HPDE6-E6E7 (cell line): ENCODE measurements around the gene ARHGEF4.

Experiments
- DNase-seq: peaks from one replicate; pipeline ENCODE4 v3.0.0; 2011; ENCODE audit warnings: missing footprints; ENCODE audit errors: extremely low spot score

The ARHGEF4 gene

DNA sequence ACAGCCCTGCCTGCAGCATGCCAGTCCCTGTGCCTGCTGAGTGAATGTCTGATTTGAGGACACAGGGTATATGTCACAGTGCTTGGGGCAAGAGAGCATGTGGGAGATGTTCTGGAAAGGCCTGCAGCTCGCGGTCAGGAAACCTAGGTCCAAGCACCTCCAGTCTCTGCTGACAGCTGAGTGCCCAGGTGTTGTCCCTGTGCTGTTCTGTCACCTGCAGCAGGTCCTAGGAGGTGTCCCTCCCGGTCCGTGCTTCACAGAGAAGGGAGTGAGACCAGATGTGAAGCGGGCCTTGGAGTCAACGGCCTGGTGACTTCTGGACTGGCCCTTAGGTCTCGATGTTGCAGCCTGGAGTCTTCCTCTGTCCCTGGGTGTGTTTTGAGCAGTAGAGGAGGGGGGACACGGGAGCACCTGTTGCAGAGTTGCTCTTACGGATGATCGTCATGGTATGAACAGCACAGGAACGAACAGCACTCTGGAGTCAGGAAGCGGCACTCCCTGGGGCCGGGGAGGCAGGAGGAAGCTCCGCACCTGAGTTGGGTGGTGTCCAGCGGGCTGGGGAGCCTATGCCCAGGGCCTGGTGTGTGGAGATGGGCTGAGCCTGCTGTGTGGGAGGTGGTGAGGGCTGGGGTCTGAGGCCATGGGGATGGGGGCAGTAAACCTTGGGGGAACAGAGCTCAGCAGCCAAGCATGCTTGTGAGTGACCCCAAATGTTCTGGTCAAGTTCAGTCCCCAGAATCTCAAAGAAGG is 21.6 kb upstream of the ARHGEF4 start:
- DNase-seq: no peak

DNA sequence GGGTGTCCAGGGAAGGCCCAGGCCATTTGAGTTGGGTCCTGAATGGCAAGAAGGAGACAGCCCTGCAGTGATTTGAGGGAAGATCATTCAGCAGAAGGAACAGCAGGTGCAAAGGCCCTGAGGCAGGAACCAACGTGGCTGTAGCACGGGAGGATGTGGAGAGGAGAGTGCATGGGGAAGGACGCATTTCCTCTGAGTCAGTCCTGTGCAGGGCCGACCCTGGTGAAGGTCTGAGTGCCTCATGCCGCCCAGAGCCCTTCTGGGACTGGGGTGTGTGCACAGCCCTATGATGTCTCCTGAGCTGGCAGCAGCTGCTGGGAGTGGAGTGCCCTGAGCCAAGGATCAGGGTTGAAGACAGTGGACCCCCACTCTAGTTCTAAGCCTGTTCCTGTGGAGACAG is 17.9 kb upstream of the ARHGEF4 start:
- DNase-seq: no peak

DNA sequence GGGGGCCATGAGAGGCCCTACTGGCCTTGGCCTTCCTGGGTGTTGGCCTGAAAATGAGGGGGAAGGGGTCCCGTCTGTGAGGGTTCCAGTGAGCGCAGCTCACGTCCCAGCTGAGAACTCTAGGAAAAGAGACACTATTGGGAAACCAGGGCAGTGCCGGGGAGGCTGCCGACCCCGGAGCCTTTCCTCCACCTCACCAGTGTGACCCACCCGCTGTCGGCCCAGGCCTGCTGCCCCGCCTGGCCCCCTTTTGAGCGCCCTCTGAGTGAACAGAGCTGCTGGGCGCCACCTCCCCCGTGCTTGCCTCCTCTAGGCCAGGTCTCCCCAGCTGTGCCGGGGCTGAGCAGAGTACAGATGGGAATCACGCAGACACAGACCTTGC is 17.5 kb upstream of the ARHGEF4 start:
- no peak for DNase-seq

DNA sequence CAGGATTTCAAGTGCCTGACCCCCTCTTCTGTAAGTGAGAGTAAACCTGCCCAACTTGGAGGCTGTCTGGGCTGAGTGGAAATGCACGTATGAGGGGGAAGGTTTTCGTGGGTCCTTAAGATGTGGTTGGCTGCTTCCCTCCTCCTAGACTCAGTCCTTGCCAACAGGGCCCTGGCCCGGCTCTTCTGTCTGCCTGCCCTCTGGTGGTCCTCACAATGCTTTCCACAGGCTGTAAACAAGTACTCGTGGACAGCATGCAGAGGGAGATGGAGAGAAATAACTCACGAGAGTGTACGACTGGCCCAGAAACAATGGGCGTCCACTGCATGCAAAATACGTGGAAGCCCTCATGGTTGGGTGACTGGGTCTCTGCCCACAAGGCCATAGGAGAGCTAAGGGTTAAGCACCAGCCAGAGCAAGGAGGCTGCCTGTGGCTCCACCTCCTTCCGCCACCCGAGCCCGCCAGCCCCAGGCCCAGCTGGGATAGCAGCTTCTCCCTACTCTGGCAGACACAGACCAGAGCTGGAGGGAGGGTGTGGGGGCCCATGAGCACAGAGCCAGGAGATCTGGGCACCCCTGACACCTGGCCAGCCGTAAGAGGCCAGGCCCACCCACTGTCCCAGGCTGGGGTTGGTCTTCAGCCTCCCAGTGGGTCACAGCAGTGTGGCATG is 17.0 kb upstream of the ARHGEF4 start:
- no peak for DNase-seq

DNA sequence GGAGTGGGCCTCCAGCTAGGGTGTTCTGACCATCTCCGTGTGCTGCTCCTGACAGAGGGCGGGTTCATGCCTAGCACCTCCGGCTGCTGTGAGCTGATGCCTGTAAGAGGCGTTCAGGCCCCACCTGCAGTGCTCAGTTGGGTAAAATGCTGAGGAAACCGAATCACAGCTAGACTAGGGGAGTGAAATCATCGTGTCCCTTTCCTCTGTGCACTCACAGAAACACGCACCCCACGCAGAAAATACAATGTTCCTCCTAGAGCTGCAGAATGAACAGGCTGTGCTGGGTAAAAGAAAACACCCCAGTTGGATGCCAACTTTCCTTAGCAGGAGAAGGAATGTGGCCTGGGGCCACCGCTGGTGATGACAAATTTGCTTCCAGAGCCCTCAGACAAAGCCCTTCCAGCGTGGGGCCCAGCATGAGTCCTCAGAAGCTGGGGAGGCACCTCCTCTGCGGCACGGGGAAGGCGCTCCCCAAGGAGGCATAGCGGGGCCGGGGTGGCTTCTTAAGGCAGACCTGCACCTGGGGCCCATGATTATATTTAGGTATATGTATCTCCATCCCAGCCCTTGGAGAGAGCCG is 16.3 kb upstream of the ARHGEF4 start:
- DNase-seq: no peak

DNA sequence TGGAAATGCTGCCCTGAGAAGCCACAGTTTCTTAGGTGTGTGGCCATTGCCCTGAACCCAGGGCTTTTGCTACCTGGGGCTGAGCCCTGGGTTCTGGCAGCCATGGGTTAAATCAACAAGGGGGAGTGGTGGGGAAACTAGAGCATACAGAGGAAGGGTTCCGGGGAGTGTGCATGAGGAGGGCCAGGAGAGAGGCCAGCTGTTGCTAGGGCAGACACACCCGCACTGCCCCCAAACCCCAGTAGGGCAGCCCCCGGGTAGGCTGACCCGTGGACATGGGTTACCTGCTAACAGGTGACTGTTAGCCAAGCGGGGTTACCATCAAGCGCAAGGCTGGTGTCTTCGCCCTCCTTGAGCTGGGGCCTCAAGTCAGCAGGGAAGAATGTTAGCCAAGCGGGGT is 14.8 kb upstream of the ARHGEF4 start:
- DNase-seq: no peak

DNA sequence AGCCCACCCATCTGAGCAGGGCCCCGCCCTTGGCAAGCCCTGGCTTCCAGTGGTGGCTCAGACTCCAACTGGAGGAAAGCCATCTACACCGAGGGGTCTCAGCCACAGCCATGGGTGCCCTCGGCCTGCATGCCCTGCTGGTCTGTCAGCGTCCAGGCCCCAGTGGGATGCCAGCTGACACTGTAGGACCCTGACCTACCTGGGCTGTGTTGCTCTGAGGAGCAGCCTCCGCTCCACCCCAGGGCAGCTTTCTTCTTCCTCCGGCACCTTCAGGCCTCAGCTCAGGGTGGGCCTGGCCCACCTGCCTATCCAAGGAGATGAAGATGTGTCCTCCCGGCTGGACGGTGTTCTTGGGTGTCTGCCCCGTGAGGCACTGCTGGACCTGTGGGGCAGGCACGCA is 13.9 kb upstream of the ARHGEF4 start:
- no peak for DNase-seq

DNA sequence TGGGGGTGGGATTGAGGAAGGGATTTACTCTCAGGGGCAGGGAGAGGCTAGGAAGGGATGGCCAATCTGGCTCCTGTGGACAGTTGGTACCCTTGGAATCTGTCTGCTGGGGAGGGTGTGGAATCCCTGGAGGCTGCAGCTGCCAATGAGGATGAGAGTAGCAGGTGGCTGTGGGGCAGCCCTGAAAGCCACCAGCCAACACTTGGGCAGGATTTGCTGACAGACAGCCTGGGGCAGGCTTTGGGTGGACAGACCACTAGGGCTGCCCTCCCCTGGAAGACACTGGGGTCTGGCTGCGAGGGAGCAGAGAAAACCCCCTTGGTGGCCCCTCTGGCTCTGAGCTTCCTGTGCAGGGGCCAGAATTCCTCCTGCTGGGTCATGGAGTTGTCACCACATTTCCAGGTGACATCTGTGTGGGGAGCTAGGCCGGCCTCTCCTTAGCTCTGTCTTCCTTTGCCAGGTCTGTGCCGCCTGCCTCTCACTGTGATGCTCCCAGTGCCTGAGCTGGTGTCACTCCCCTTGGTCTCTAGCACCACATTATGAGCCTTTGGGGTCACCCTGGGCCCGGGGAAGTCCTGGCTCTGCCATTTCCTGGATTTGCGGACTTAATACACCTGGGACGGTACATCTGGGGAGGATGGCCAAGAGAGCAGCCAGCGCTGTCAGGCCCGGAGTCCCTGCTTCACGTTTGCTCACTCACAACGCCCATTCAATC is 13.4 kb upstream of the ARHGEF4 start:
- no peak for DNase-seq

DNA sequence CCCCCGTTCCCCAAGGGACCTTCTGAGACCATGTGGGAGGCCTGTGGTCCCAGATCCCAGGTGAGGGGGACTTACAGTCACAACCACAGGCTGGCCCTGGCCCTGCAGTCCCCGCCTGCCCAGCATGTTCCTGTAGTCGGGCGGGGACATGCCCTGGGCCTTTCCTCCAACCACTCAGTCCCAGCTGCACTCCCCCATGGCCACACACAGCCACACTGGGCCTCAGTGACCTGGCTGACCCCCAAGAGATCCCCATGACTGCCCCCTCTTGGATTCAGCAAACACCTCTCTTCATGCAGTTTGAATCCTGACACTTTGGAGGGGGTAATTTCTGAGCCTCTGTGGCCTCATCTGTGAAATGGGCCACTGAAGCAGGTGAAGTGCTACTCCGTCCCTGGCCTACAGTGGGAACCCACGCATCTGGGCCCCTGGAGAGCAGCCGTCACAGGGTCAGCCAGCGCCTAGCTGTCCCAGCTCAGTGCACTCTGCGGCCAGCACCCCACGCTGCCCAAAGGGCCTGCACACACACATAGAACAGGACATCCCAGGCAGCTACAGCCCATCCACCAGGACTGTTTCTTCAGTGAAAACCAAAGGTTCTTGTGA is 12.7 kb upstream of the ARHGEF4 start:
- no peak for DNase-seq

DNA sequence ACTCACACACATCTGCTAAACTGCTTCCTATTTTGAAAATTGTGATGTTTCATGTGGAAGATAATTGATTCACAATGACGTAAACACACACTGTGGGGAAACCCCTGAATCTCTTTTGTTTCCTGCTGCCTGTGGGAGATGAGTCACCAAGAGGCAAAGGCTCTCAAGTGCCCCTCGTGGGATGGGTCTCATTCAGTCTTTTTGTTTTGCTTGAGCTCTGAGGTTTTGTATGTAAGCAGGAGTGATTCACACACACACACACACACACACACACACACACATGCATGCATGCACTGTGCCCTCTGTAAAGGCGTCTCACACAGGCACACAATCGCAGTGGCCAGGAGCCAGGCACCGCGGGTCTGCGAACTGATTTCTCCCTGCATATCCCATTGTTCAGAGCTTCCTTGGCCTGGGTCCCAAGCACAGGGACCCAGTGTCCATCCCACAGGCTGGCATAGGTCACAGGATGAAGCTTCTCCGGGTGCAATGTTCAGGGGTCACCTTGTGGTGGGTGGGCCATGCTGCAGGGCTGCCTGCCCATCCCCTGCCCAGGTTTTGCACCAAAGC is 12.1 kb upstream of the ARHGEF4 start:
- DNase-seq: peak; percentile 94

DNA sequence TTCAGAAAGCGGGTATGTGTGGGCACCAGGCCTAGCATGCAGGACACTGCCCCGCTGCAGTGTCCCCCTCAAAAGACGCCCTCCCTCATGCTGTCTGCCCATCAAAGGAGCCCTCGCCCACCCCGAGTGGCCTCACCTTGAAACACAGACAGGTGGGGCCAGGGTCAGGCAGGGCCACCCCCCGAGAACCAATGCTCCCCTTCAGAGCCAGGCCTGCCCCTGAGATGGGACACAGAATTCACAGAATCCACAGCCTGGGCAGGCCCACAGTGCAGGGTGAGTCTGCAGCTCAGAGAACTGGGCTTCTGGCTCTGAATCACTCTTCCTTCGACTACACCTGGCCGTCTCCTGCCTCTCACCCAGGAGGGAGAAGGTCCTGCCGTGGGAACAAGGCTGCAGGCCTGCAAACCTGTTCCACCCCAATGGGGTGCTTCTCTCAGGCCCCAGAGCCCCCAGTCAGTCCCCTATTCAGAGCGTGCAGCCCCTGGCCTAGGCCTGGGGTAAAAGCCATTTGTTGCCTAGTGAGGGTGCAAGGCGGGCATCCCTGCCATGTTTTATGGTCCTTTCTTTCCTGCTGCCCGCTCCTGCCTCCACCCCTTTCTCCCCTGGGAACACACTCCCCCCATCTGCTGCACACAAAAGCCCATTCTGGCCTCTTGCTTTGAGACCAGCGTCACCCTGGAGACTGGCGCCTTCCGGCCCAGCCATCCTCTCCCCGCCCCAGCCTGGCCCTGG is 11.3 kb upstream of the ARHGEF4 start:
- DNase-seq: peak; percentile 39

DNA sequence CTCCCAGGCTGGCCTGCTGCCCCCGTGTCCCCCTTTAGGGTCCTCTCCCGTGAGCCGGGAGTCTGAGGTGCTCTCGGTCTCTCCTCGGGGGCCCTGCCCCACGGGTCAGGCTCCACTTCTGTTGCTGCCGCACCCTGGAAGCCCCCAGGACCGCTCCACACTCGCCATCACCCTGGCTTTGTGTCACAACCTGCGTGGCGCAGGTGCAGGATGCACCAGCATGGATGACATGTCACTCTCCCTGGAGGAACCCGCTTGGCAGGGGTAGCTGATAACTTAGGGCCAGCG is 10.8 kb upstream of the ARHGEF4 start:
- no peak for DNase-seq

DNA sequence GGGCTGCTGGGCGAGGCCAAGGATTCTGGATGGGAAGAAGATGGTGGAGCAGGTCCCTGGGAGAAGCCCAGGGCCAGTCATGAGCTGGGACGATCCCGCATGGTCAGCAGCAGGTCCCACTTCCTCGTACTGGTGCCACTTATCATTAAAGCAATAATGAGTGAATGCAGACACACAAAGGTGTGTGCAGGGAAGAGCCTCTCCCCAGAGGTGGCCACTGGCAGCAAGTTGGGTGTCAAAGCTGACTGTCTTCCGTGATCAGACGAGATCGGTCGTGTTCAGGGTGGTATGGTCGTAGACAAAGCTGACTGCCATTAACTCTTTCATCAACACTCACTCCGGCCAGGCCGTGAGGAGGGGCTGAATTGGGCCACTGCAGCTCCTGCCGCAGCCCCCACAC is 10.3 kb upstream of the ARHGEF4 start:
- no peak for DNase-seq

DNA sequence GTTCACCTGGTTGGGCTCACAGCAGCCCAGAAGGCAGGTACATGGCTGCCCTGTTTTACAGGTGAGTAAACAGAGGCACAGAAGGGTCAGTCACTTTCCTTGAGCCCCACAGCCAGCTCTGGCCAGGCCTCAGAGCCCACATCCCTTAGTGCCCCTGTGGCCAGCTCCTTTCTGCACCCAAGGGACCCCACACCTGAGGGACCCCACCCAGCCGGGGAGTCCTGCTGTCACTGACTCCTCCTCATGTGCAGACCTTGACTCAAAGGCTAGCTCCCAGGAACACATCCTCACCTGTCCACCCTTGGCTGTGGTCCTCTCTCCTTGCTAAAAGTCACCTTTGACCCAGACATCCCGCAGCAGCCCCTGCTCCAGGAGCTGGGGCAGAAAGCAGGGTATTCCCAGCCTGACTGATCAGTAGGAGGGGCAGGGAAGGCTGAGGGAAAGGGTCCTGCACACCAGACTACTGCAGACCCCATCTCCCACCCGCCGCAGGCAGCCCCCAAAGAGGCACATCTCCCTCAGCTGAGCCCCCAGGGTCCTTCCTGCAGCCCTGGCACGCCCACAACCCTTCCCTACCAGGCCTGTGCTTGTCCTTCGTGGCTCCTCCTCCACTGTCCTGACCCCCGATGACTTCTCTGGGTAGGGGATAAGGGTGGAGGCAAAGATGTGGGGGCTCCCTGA is 9.8 kb upstream of the ARHGEF4 start:
- DNase-seq: no peak

DNA sequence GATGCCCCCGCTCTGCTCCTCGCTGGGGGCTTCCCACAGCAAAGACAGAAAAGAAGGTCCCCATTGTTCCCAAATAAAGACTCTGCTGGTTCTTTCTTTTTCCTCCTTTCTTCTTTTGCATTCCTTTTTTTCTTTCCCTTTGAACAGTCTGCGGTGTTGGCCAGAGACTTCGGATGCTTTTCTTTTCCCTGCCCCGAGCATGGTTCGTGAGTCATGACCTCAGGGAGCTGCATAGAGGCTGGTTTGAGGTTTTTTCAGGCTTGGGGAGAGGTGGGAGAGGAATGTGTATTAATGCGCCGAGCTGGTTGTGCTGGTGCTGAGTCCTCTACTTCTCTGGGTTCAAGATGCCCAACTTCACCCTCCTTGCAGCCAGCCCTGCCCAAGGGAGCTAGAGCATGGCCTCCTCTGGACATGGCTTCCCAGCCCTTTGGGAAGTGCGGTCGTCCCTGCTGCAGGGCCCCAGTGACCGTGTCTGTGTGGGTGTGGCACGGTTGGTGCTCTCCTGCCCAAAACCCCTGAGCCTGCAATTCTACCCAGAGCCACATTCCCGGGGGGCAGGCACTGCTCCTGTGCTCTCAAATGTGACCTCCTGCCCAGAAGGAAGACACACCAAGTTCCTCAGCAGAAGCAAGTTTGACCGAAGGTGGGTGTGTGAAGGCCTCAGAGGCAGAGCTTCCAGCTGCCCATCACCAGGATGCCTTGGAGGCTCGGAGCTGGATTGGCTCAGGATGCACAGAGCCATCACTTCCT is 9.0 kb upstream of the ARHGEF4 start:
- DNase-seq: peak; percentile 49

DNA sequence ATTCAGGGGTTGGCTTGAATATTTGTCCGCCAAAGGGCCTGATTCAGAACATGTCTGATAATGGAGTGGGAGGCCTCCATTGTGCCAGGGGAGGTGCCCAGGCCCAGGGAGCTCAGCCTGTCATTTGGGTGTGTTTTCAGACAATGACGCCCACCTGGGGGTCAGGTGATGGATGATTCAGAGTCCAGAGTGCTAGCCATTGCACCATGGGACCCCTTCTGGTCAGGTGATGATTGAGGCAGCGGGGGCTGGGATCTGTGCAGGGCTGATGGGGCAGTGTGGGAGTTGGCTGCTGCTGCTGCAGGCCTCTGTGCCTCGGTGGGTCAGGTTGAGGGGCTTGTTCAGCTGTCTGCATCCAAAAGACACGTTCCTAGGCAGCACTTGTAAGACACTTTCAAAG is 8.3 kb upstream of the ARHGEF4 start:
- peak; percentile 26 for DNase-seq

DNA sequence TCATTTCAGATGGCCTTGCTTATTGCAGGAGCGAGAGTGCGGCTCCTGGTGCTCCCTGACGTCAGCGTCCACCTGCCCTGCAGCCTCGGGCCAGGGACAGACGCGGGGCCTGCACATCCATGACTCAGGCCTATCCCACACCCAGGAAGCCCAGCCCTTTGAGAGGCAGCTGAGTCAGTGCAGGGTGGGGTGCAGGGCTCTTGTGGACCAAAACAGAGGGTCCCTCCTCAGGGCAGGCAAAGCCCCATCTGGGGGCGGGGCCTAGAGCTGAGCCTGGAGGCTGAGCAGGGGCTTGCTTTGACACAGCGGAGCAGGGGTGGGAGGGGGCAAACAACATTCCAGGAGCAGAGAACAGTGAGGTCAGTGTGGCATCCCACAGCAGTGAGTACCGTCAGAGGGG is 7.7 kb upstream of the ARHGEF4 start:
- DNase-seq: peak; percentile 92

DNA sequence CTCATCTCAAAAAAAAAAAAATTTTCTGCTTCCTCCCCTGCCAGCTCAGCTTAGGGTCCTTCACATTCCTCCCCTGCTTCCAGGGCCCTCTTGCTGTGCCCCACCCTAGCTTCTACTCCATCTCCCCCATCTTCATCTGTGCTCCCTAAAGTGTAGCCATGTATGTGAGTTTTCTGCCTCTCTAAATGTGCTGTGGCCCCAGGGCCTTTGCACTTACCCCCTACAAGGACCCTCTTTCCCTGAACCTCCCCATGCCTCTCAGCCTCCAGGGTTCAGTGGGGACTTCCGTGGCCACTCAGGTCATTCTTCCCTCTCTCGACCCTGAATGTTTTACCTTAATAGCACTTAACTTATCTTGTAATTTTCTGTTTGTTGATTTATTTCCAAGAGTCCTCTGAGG is 6.2 kb upstream of the ARHGEF4 start:
- DNase-seq: no peak

DNA sequence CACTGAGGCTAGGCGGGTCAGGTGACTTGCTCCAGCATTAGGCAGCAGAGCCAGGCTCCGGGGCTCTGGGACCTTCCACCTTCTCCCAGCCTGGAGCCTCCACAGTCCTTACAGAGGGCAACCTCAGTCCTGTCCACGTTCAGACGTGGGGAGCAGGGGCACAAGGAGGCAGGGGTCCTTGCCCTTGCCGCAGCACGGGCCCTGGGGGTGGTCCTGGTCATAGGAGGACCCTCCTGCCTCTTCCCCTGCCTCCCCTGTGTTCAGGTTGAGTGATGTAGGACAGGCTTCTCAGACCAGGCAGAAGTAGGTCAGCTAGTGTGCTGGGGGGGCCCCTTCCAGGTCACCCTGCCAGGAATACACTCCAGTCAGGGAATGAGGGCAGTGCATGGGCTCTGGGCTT is 5.4 kb upstream of the ARHGEF4 start:
- no peak for DNase-seq

DNA sequence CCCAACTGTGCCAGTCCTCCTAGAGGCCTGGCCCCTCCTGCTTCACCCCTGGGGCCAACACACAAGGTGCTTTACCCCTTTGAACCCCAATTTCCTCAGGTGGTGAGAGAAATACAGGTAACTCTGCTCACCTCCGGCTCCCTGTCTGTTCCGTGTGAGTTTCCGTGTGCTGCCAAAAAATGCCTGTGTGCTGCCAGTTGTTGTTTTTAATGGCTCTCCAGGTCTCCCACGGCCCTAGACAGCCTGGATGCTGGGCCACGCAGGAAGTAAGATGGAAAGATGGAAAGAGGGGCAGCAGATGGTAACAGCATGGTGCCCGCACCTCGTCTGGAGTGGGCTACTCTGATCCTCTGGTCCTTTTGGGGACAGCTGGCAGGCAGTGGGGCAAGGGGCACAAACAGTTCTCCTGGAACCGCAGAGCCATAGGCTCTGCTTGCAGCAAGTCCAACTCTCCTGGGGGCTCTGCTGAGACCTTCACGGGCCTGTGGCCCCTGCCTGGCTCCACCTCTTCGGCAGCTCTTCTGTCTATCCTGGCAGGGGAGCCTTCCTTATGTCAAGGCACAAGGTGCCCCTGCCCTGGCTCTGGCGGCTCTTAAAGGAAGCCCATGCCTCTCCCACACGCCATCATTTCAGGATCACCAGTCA is 4.3 kb upstream of the ARHGEF4 start:
- DNase-seq: no peak
